Measurements from ENCODE around the gene MAP4K5. TPM values are rescaled to one million over a fixed set of nuclear protein-coding genes. Genes with fewer than 3 reads are reported as not detected.

Gene MAP4K5
- total RNA-seq, 1 experiment from 2014 or later, result 42.8 TPM

DNA sequence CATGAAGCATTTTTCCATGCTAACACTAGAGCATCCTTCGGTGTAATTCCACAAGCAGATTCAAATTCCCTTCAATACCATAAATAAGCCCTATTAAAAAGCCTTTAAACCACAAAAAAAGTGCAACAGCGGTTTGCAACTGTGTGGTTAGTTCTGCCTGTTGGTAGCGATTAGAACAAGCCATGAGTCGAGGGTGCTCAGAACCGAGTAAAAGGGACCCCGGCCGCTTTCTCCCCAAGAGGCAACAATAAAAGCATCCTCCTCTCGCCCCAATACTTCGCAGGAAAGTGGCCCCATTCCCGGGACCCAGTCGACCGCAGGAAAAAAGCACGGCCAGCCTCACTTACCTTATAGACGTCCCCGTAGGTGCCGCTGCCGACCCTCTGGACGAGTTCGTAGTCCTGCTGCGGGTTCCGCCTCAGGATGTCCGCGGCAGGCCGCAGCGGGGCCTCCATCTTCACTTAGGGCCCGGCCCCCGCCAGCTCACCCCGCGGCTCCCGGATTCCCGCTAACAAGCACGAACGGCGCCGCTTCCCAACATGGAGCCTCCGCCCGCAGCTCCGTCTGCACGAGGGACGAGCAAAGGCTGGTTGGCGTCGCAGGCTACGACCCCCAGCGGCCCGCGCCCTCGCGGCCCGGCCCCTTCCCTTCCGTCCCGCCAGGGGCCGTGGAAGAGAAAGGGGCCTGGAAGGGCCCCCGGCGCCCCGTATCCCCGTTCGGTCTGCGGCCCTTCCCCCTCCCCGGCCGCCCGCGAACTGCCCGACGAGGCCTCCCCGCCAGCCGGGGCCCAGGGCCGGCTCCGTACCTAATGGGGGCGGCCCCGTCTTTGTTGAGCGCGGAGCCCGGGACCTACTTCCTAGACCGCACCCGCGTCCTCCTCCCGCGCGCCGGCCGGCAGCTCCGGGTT is 521 bp downstream of the MAP4K5 start (continued):
- TF ChIP-seq TCF7 (CRISPR knock-in tag; IDR thresholded peaks at IDR 0.05; ENCODE audit: low read depth), result 0 out of 2 replicates have a peak, but pooled peaks have one; percentile 9
- TF ChIP-seq, protein P1, sequence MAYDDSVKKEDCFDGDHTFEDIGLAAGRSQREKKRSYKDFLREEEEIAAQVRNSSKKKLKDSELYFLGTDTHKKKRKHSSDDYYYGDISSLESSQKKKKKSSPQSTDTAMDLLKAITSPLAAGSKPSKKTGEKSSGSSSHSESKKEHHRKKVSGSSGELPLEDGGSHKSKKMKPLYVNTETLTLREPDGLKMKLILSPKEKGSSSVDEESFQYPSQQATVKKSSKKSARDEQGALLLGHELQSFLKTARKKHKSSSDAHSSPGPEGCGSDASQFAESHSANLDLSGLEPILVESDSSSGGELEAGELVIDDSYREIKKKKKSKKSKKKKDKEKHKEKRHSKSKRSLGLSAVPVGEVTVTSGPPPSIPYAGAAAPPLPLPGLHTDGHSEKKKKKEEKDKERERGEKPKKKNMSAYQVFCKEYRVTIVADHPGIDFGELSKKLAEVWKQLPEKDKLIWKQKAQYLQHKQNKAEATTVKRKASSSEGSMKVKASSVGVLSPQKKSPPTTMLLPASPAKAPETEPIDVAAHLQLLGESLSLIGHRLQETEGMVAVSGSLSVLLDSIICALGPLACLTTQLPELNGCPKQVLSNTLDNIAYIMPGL (CRISPR knock-in tag; IDR thresholded peaks at IDR 0.05), result peak; percentile 77; the same call in 1 of the 2 replicates
- TF ChIP-seq, protein P2, sequence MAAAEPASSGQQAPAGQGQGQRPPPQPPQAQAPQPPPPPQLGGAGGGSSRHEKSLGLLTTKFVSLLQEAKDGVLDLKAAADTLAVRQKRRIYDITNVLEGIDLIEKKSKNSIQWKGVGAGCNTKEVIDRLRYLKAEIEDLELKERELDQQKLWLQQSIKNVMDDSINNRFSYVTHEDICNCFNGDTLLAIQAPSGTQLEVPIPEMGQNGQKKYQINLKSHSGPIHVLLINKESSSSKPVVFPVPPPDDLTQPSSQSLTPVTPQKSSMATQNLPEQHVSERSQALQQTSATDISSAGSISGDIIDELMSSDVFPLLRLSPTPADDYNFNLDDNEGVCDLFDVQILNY (CRISPR knock-in tag; IDR thresholded peaks at IDR 0.05), result no peak; the same call in 1 of the 2 replicates
- TF ChIP-seq, protein P3, sequence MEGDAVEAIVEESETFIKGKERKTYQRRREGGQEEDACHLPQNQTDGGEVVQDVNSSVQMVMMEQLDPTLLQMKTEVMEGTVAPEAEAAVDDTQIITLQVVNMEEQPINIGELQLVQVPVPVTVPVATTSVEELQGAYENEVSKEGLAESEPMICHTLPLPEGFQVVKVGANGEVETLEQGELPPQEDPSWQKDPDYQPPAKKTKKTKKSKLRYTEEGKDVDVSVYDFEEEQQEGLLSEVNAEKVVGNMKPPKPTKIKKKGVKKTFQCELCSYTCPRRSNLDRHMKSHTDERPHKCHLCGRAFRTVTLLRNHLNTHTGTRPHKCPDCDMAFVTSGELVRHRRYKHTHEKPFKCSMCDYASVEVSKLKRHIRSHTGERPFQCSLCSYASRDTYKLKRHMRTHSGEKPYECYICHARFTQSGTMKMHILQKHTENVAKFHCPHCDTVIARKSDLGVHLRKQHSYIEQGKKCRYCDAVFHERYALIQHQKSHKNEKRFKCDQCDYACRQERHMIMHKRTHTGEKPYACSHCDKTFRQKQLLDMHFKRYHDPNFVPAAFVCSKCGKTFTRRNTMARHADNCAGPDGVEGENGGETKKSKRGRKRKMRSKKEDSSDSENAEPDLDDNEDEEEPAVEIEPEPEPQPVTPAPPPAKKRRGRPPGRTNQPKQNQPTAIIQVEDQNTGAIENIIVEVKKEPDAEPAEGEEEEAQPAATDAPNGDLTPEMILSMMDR (IDR thresholded peaks at IDR 0.05), result no peak
- TF ChIP-seq, protein P4, sequence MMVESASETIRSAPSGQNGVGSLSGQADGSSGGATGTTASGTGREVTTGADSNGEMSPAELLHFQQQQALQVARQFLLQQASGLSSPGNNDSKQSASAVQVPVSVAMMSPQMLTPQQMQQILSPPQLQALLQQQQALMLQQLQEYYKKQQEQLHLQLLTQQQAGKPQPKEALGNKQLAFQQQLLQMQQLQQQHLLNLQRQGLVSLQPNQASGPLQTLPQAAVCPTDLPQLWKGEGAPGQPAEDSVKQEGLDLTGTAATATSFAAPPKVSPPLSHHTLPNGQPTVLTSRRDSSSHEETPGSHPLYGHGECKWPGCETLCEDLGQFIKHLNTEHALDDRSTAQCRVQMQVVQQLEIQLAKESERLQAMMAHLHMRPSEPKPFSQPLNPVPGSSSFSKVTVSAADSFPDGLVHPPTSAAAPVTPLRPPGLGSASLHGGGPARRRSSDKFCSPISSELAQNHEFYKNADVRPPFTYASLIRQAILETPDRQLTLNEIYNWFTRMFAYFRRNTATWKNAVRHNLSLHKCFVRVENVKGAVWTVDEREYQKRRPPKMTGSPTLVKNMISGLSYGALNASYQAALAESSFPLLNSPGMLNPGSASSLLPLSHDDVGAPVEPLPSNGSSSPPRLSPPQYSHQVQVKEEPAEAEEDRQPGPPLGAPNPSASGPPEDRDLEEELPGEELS (CRISPR knock-in tag; IDR thresholded peaks at IDR 0.05), result 0 out of 2 replicates have a peak, but pooled peaks have one; percentile 33

DNA sequence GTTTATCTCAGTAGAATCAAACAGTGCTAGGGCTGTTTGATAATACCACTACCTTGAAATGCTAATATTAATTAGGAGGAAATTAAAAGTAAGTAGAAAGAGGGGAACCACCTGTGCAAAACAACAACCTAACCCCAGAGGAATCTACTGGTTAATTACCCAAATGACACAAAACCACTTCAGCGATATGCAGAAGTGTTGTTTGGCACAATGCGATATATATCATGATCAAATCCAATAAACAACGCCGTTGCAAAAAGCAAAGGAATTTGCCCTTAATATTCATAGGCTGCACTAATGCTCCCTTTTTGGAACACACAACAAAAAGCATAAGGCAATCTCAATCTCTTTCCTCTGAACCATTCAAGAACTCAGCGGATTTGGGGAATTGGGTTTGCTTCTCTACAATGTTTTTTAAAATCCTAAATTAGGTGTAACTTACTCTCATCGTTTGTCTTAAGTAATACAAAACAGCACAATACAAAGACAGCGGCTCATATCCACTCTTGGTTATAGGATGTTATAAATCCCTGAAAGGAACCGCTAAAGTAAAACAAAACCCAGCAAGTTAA is 1.5 kb downstream of the MAP4K5 start:
- POLR2A ChIA-PET, result no interaction called here
- ATAC-seq, result no peak
- no peaks in the 10 kb centered on the region for H3K9me3 Mint-ChIP-seq
- no peaks in the 10 kb centered on the region for H3K27me3 Mint-ChIP-seq (ENCODE audit: low read depth)
- peaks cover 36% of the 10 kb centered on the region for H3K4me1 Mint-ChIP-seq
- H3K4me3 Mint-ChIP-seq, result peak overlapping the region; percentile 85
- DNase-seq (ENCODE audit: low spot score), result no peak
- no peaks in the 10 kb centered on the region for H3K36me3 Mint-ChIP-seq
- CTCF ChIA-PET, result interaction anchor here (2.0 to 3.0 kb wide), 2 partner anchors 188 to 210 kb away, joined by 6 to 19 read pairs; no protein-coding TSS in a partner anchor
- no peak overlapping the region for H3K27ac Mint-ChIP-seq
- TF ChIP-seq, protein P5, sequence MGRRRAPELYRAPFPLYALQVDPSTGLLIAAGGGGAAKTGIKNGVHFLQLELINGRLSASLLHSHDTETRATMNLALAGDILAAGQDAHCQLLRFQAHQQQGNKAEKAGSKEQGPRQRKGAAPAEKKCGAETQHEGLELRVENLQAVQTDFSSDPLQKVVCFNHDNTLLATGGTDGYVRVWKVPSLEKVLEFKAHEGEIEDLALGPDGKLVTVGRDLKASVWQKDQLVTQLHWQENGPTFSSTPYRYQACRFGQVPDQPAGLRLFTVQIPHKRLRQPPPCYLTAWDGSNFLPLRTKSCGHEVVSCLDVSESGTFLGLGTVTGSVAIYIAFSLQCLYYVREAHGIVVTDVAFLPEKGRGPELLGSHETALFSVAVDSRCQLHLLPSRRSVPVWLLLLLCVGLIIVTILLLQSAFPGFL (CRISPR knock-in tag; IDR thresholded peaks at IDR 0.05; ENCODE audit: borderline replicate concordance), result no peak
- TF ChIP-seq, protein P6, sequence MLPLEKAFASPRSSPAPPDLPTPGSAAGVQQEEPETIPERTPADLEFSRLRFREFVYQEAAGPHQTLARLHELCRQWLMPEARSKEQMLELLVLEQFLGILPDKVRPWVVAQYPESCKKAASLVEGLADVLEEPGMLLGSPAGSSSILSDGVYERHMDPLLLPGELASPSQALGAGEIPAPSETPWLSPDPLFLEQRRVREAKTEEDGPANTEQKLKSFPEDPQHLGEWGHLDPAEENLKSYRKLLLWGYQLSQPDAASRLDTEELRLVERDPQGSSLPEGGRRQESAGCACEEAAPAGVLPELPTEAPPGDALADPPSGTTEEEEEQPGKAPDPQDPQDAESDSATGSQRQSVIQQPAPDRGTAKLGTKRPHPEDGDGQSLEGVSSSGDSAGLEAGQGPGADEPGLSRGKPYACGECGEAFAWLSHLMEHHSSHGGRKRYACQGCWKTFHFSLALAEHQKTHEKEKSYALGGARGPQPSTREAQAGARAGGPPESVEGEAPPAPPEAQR (CRISPR knock-in tag; IDR thresholded peaks at IDR 0.05), result no peak
- TF ChIP-seq ZBTB21 (CRISPR knock-in tag; IDR thresholded peaks at IDR 0.05; ENCODE audit: borderline replicate concordance) (no peak), CREB1 (CRISPR knock-in tag; IDR thresholded peaks at IDR 0.05) (no peak), NFE2L1 (CRISPR knock-in tag; IDR thresholded peaks at IDR 0.05) (no peak), ZNF263 (CRISPR knock-in tag; IDR thresholded peaks at IDR 0.05; ENCODE audit: low read depth) (no peak), ZNF423 (CRISPR knock-in tag; IDR thresholded peaks at IDR 0.05) (no peak), NR1H2 (CRISPR knock-in tag; IDR thresholded peaks at IDR 0.05) (no peak), ZNF232 (CRISPR knock-in tag; IDR thresholded peaks at IDR 0.05) (no peak), NR3C1 (CRISPR knock-in tag; conservative IDR thresholded peaks at IDR 0.05; ENCODE audit: low read depth) (no peak)
- TF ChIP-seq, protein P7, sequence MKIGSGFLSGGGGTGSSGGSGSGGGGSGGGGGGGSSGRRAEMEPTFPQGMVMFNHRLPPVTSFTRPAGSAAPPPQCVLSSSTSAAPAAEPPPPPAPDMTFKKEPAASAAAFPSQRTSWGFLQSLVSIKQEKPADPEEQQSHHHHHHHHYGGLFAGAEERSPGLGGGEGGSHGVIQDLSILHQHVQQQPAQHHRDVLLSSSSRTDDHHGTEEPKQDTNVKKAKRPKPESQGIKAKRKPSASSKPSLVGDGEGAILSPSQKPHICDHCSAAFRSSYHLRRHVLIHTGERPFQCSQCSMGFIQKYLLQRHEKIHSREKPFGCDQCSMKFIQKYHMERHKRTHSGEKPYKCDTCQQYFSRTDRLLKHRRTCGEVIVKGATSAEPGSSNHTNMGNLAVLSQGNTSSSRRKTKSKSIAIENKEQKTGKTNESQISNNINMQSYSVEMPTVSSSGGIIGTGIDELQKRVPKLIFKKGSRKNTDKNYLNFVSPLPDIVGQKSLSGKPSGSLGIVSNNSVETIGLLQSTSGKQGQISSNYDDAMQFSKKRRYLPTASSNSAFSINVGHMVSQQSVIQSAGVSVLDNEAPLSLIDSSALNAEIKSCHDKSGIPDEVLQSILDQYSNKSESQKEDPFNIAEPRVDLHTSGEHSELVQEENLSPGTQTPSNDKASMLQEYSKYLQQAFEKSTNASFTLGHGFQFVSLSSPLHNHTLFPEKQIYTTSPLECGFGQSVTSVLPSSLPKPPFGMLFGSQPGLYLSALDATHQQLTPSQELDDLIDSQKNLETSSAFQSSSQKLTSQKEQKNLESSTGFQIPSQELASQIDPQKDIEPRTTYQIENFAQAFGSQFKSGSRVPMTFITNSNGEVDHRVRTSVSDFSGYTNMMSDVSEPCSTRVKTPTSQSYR (CRISPR knock-in tag; IDR thresholded peaks at IDR 0.05), result no peak
